Measurements from ENCODE around the gene PIK3R6.

The PIK3R6 gene

DNA sequence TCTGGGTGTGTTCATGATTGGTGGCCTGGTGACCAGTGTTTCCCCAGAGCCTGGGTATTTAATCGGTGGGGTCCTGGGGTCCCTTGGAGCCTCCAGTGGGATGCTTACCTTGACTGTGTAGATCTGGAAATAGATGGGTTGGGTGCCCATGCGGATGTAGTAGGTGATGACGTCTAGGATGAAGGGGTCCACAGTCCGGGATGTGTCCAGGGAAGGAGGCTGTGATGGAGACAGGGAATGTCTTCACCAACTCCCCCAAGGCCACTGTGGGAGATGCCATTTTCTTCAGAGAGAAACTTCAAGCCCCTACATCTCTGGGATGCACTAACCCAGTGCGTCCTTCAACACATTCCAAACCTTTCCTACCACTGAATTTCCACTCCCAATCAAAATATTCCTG lies 44.2 kb downstream of the PIK3R6 start:
- no peaks in the 10 kb centered on the region for H3K27me3 ChIP-seq (ENCODE audit: insufficient read depth, low read length)
- H4K20me1 ChIP-seq (ENCODE audit: insufficient read depth, low read length), result no peaks in the 10 kb centered on the region
- no peak overlapping the region for H3K4me2 ChIP-seq (ENCODE audit: low read length)
- no peaks in the 10 kb centered on the region for H3F3A ChIP-seq (ENCODE audit: insufficient read depth, low read length)
- no peaks in the 10 kb centered on the region for H3K9me2 ChIP-seq (ENCODE audit: low read depth, low read length)
- no peaks in the 10 kb centered on the region for H3K36me3 ChIP-seq (ENCODE audit: insufficient read depth, low read length)
- H3K9ac ChIP-seq (ENCODE audit: low read length), result no peak overlapping the region
- no peak overlapping the region for H3K27ac ChIP-seq (ENCODE audit: low read depth, low read length, poor library complexity, severe bottlenecking)
- H3K9me3 ChIP-seq (ENCODE audit: low read length), result 0 out of 2 replicates have a peak, but pooled peaks cover 2% of the 10 kb centered on the region
- H3K79me2 ChIP-seq (ENCODE audit: insufficient read depth, low read length), result no peaks in the 10 kb centered on the region
- H3K4me3 ChIP-seq (ENCODE audit: low read depth, low read length, poor library complexity, severe bottlenecking), result no peak overlapping the region
- H2AFZ ChIP-seq (ENCODE audit: low read length), result no peak overlapping the region
- H3K4me1 ChIP-seq (ENCODE audit: insufficient read depth, low read length, severe bottlenecking), result no peaks in the 10 kb centered on the region
- no peak for TF ChIP-seq EZH2 (IDR thresholded peaks at IDR 0.05; ENCODE audit: borderline replicate concordance, low read length)
- TF ChIP-seq, protein P1, sequence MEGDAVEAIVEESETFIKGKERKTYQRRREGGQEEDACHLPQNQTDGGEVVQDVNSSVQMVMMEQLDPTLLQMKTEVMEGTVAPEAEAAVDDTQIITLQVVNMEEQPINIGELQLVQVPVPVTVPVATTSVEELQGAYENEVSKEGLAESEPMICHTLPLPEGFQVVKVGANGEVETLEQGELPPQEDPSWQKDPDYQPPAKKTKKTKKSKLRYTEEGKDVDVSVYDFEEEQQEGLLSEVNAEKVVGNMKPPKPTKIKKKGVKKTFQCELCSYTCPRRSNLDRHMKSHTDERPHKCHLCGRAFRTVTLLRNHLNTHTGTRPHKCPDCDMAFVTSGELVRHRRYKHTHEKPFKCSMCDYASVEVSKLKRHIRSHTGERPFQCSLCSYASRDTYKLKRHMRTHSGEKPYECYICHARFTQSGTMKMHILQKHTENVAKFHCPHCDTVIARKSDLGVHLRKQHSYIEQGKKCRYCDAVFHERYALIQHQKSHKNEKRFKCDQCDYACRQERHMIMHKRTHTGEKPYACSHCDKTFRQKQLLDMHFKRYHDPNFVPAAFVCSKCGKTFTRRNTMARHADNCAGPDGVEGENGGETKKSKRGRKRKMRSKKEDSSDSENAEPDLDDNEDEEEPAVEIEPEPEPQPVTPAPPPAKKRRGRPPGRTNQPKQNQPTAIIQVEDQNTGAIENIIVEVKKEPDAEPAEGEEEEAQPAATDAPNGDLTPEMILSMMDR (IDR thresholded peaks at IDR 0.05; ENCODE audit: low read length), result no peak

DNA sequence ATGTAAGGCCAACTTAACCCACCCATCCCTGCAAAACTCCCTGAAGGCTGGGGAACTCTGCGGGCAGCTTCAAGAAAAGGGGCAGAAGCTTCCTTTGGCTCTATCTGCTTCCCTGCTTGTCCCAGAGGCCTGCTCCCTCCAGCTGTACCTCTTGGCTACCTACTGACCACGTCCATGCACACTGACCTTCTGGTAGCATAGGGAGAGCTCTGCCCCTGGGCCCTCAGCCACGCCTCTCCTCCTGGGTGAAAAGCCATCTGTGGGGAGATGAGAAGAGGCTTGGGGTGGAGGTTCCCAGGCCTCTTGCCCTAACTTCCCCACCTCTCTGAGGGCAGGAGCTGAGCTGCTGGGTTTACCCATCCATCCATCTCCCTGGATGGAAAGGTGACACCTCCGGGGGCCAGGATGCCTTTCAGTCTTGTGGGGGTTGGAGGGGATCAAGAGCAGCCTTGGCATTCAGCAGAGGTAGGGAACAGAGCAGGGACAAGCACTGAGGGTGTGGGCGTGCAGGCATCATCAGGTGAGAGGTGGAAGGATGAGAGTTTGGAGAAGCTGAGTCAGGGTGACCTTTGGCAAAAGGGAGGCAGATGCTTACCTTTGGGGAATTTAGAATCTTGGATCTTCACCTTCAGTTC lies 45.0 kb downstream of the PIK3R6 start:
- Histone ChIP-seq H3K27me3 (ENCODE audit: insufficient read depth, low read length) (no peaks in the 10 kb centered on the region), H3K4me2 (ENCODE audit: low read length) (no peak overlapping the region), H3K36me3 (ENCODE audit: insufficient read depth, low read length) (no peaks in the 10 kb centered on the region), H3K9me3 (ENCODE audit: low read length) (0 out of 2 replicates have a peak, but pooled peaks cover 2% of the 10 kb centered on the region), H4K20me1 (ENCODE audit: insufficient read depth, low read length) (no peaks in the 10 kb centered on the region), H3K4me1 (ENCODE audit: insufficient read depth, low read length, severe bottlenecking) (no peaks in the 10 kb centered on the region), H3F3A (ENCODE audit: insufficient read depth, low read length) (no peaks in the 10 kb centered on the region), H3K9me2 (ENCODE audit: low read depth, low read length) (no peaks in the 10 kb centered on the region), H3K79me2 (ENCODE audit: insufficient read depth, low read length) (no peaks in the 10 kb centered on the region), H3K27ac (ENCODE audit: low read depth, low read length, poor library complexity, severe bottlenecking) (no peak overlapping the region), H3K9ac (ENCODE audit: low read length) (no peak overlapping the region), H2AFZ (ENCODE audit: low read length) (no peak overlapping the region), H3K4me3 (ENCODE audit: low read depth, low read length, poor library complexity, severe bottlenecking) (no peak overlapping the region)
- TF ChIP-seq EZH2 (IDR thresholded peaks at IDR 0.05; ENCODE audit: borderline replicate concordance, low read length), result no peak
- TF ChIP-seq, protein P1 (IDR thresholded peaks at IDR 0.05; ENCODE audit: low read length), result no peak

DNA sequence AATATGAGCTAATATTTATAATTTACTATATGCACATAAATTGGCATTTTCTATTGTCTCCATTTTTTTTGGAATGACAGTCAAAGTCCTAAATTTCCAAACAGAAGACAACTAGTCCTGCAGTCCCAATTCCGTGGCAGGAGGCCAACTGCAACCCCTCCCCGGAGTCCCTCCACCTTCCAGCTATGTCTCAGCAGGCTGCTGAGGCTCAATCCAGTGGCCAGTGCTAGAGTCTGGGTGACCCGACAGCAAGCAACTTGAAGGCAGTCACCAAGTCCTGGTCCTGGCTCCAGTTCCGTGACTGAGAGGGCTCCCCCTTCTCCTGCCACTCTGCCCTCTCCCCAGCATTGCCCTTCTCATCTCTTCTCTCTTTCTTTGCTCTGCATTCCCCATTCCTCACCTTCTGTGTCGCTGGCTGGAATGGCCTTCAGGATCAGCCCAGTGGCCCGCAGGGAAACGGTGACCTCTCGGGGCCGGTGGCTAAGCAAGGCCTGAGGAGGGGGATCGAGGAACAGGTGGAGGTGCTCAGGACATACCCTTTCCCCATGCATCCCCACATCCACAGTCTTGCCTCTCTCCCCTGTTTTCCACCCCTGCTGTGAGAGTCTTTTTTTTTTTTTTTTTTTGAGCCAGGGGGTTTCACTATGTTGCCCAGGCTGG lies 45.9 kb downstream of the PIK3R6 start:
- H3K9ac ChIP-seq (ENCODE audit: low read length), result no peak overlapping the region
- H3K4me3 ChIP-seq (ENCODE audit: low read depth, low read length, poor library complexity, severe bottlenecking), result no peak overlapping the region
- H3K4me2 ChIP-seq (ENCODE audit: low read length), result no peak overlapping the region
- no peak for TF ChIP-seq EZH2 (IDR thresholded peaks at IDR 0.05; ENCODE audit: borderline replicate concordance, low read length)
- TF ChIP-seq, protein P1 (IDR thresholded peaks at IDR 0.05; ENCODE audit: low read length), result no peak
- no peaks in the 10 kb centered on the region for H4K20me1 ChIP-seq (ENCODE audit: insufficient read depth, low read length)
- H3K36me3 ChIP-seq (ENCODE audit: insufficient read depth, low read length), result no peaks in the 10 kb centered on the region
- H3F3A ChIP-seq (ENCODE audit: insufficient read depth, low read length), result no peaks in the 10 kb centered on the region
- H2AFZ ChIP-seq (ENCODE audit: low read length), result no peak overlapping the region
- H3K9me3 ChIP-seq (ENCODE audit: low read length), result 0 out of 2 replicates have a peak, but pooled peaks cover 2% of the 10 kb centered on the region
- H3K79me2 ChIP-seq (ENCODE audit: insufficient read depth, low read length), result no peaks in the 10 kb centered on the region
- H3K27ac ChIP-seq (ENCODE audit: low read depth, low read length, poor library complexity, severe bottlenecking), result no peak overlapping the region
- no peaks in the 10 kb centered on the region for H3K27me3 ChIP-seq (ENCODE audit: insufficient read depth, low read length)
- H3K4me1 ChIP-seq (ENCODE audit: insufficient read depth, low read length, severe bottlenecking), result no peaks in the 10 kb centered on the region
- H3K9me2 ChIP-seq (ENCODE audit: low read depth, low read length), result no peaks in the 10 kb centered on the region

Data from OCI-LY1 (cell line).